Activated T-cell treated with anti-CD3 and anti-CD28 coated beads, Interleukin-2, amount 50 U/mL, for 24 hours (primary cell): ENCODE measurements around the gene MAD1L1.

Experiments
- DNase-seq: peaks from one replicate; pipeline ENCODE4 v3.0.0-alpha.2; 2020
- H3K27ac Mint-ChIP-seq: 2 replicates; pipeline ENCODE4 v1.8.0; 2020; ENCODE audit warnings: mild to moderate bottlenecking, mixed read lengths
- H3K27me3 Mint-ChIP-seq: 2 replicates; pipeline ENCODE4 v1.8.0; 2020; ENCODE audit warnings: mixed read lengths
- H3K36me3 Mint-ChIP-seq: 2 replicates; pipeline ENCODE4 v1.8.0; 2020; ENCODE audit warnings: low read depth, mixed read lengths
- H3K4me1 Mint-ChIP-seq: 2 replicates; pipeline ENCODE4 v1.8.0; 2020; ENCODE audit warnings: low read depth, mixed read lengths
- H3K4me3 Mint-ChIP-seq: 2 replicates; pipeline ENCODE4 v1.8.0; 2020; ENCODE audit warnings: mild to moderate bottlenecking, moderate library complexity, mixed read lengths
- H3K9me3 Mint-ChIP-seq: 2 replicates; pipeline ENCODE4 v1.8.0; 2020; ENCODE audit warnings: mixed read lengths

MAD1L1 gene

GRCh38 chr7:2015251-2015871 lies 217.4 kb downstream of the MAD1L1 start:
- H3K36me3 Mint-ChIP-seq, result peaks cover 18% of the 10 kb centered on the region

GRCh38 chr7:2014391-2015241 lies 218.1 kb downstream of the MAD1L1 start:
- DNase-seq, result no peak
- Mint-ChIP-seq H3K4me3 (no peak overlapping the region), H3K4me1 (peaks cover 8% of the 10 kb centered on the region), H3K9me3 (no peaks in the 10 kb centered on the region), H3K27me3 (no peaks in the 10 kb centered on the region), H3K36me3 (peaks cover 18% of the 10 kb centered on the region), H3K27ac (no peak overlapping the region)

More at GRCh38 chr7:2015251-2015871, 217.4 kb downstream of the MAD1L1 start:
- H3K4me1 Mint-ChIP-seq, result peaks cover 15% of the 10 kb centered on the region
- H3K27ac Mint-ChIP-seq, result no peak overlapping the region
- H3K4me3 Mint-ChIP-seq, result no peak overlapping the region
- no peaks in the 10 kb centered on the region for H3K9me3 Mint-ChIP-seq
- H3K27me3 Mint-ChIP-seq, result no peaks in the 10 kb centered on the region
- DNase-seq, result no peak

GRCh38 chr7:2013381-2014311 lies 219.1 kb downstream of the MAD1L1 start:
- Mint-ChIP-seq H3K4me1 (no peaks in the 10 kb centered on the region), H3K4me3 (no peak overlapping the region), H3K9me3 (no peaks in the 10 kb centered on the region), H3K27me3 (no peaks in the 10 kb centered on the region), H3K27ac (no peak overlapping the region), H3K36me3 (peaks cover 18% of the 10 kb centered on the region)
- no peak for DNase-seq

- Mint-ChIP-seq H3K4me3 (no peak overlapping the region), H3K36me3 (peaks cover 18% of the 10 kb centered on the region), H3K27me3 (no peaks in the 10 kb centered on the region), H3K9me3 (no peaks in the 10 kb centered on the region), H3K4me1 (no peaks in the 10 kb centered on the region), H3K27ac (no peak overlapping the region)
- DNase-seq, result no peak
These were observed 219.8 kb downstream of the MAD1L1 start for GRCh38 chr7:2012981-2013380.

GRCh38 chr7:2012044-2012900 lies 220.5 kb downstream of the MAD1L1 start:
- H3K27me3 Mint-ChIP-seq, result no peaks in the 10 kb centered on the region

GRCh38 chr7:2011266-2012043 lies 221.3 kb downstream of the MAD1L1 start:
- H3K4me1 Mint-ChIP-seq, result no peaks in the 10 kb centered on the region
- no peaks in the 10 kb centered on the region for H3K9me3 Mint-ChIP-seq
- peaks cover 18% of the 10 kb centered on the region for H3K36me3 Mint-ChIP-seq
- no peak overlapping the region for H3K4me3 Mint-ChIP-seq
- no peak overlapping the region for H3K27ac Mint-ChIP-seq
- no peak for DNase-seq
- no peaks in the 10 kb centered on the region for H3K27me3 Mint-ChIP-seq

More at GRCh38 chr7:2012044-2012900, 220.5 kb downstream of the MAD1L1 start:
- DNase-seq, result no peak
- H3K36me3 Mint-ChIP-seq, result peaks cover 18% of the 10 kb centered on the region
- no peaks in the 10 kb centered on the region for H3K4me1 Mint-ChIP-seq
- H3K27ac Mint-ChIP-seq, result no peak overlapping the region
- H3K9me3 Mint-ChIP-seq, result no peaks in the 10 kb centered on the region
- H3K4me3 Mint-ChIP-seq, result no peak overlapping the region

- no peaks in the 10 kb centered on the region for H3K4me1 Mint-ChIP-seq
- no peak overlapping the region for H3K4me3 Mint-ChIP-seq
- no peak overlapping the region for H3K27ac Mint-ChIP-seq
- H3K27me3 Mint-ChIP-seq, result no peaks in the 10 kb centered on the region
- no peaks in the 10 kb centered on the region for H3K9me3 Mint-ChIP-seq
- peaks cover 18% of the 10 kb centered on the region for H3K36me3 Mint-ChIP-seq
- no peak for DNase-seq
These were observed 222.0 kb downstream of the MAD1L1 start for GRCh38 chr7:2010551-2011265.

GRCh38 chr7:2010101-2010500 lies 222.6 kb downstream of the MAD1L1 start:
- peaks cover 18% of the 10 kb centered on the region for H3K36me3 Mint-ChIP-seq
- DNase-seq, result no peak
- no peaks in the 10 kb centered on the region for H3K4me1 Mint-ChIP-seq
- no peak overlapping the region for H3K27ac Mint-ChIP-seq
- no peak overlapping the region for H3K4me3 Mint-ChIP-seq
- no peaks in the 10 kb centered on the region for H3K27me3 Mint-ChIP-seq
- H3K9me3 Mint-ChIP-seq, result no peaks in the 10 kb centered on the region

- Mint-ChIP-seq H3K27ac (no peak overlapping the region), H3K36me3 (peaks cover 18% of the 10 kb centered on the region), H3K27me3 (no peaks in the 10 kb centered on the region), H3K9me3 (no peaks in the 10 kb centered on the region), H3K4me1 (no peaks in the 10 kb centered on the region), H3K4me3 (no peak overlapping the region)
- DNase-seq, result no peak
These were observed 223.2 kb downstream of the MAD1L1 start for GRCh38 chr7:2009541-2010001.

- Mint-ChIP-seq H3K9me3 (no peaks in the 10 kb centered on the region), H3K27me3 (no peaks in the 10 kb centered on the region), H3K4me3 (no peak overlapping the region), H3K4me1 (no peaks in the 10 kb centered on the region), H3K36me3 (peaks cover 16% of the 10 kb centered on the region), H3K27ac (no peak overlapping the region)
- DNase-seq, result no peak
These were observed 223.7 kb downstream of the MAD1L1 start for GRCh38 chr7:2008936-2009540.

- H3K9me3 Mint-ChIP-seq, result no peaks in the 10 kb centered on the region
- H3K36me3 Mint-ChIP-seq, result peaks cover 12% of the 10 kb centered on the region
- H3K27me3 Mint-ChIP-seq, result no peaks in the 10 kb centered on the region
- H3K4me1 Mint-ChIP-seq, result no peaks in the 10 kb centered on the region
- H3K27ac Mint-ChIP-seq, result no peak overlapping the region
- DNase-seq, result no peak
- H3K4me3 Mint-ChIP-seq, result no peak overlapping the region
These were observed 224.4 kb downstream of the MAD1L1 start for GRCh38 chr7:2008101-2008935.

GRCh38 chr7:2007551-2007950 lies 225.2 kb downstream of the MAD1L1 start:
- Mint-ChIP-seq H3K4me3 (no peak overlapping the region), H3K27me3 (no peaks in the 10 kb centered on the region), H3K4me1 (no peaks in the 10 kb centered on the region), H3K27ac (no peak overlapping the region), H3K9me3 (no peaks in the 10 kb centered on the region), H3K36me3 (peaks cover 5% of the 10 kb centered on the region)
- no peak for DNase-seq
